Measurements from ENCODE around the gene MAPK4.

Gene MAPK4

DNA sequence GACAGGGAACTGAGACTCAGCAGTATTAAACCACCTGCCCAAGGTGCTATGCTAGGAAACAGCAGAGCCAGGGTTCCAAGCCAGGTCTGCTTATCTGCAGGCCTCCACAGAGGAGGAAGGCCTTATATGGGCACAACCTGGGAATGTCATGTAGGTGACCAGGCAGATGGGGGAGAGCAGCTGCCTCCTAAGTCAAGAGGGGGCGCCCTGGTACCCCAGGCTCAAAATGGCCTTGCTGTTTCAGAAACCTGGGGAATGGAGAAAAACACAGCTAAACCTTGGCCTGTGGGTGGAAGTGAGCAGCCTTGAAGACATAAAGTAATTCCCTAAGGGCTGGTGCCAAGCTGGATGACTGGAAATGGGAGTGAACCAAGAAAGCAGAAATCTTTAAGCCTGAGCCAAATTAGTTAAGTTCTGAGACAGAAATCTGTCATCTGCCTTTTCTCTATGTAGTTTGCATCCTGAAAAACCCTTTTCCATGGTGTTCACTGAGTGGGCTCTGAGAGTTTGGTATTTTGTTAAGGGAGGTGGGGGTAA, 79.1 kb downstream of the MAPK4 start:
- H3K4me1 ChIP-seq, result peaks cover 28% of the 10 kb centered on the region
- H3K36me3 ChIP-seq (ENCODE audit: control insufficient read depth, insufficient read depth, low read length), result no peaks in the 10 kb centered on the region
- H3K9me3 ChIP-seq (ENCODE audit: control insufficient read depth, low read length), result no peaks in the 10 kb centered on the region
- H3K79me2 ChIP-seq, result peaks cover 10% of the 10 kb centered on the region
- H3K4me2 ChIP-seq (ENCODE audit: low read length), result no peak overlapping the region
- TF ChIP-seq, protein P1, sequence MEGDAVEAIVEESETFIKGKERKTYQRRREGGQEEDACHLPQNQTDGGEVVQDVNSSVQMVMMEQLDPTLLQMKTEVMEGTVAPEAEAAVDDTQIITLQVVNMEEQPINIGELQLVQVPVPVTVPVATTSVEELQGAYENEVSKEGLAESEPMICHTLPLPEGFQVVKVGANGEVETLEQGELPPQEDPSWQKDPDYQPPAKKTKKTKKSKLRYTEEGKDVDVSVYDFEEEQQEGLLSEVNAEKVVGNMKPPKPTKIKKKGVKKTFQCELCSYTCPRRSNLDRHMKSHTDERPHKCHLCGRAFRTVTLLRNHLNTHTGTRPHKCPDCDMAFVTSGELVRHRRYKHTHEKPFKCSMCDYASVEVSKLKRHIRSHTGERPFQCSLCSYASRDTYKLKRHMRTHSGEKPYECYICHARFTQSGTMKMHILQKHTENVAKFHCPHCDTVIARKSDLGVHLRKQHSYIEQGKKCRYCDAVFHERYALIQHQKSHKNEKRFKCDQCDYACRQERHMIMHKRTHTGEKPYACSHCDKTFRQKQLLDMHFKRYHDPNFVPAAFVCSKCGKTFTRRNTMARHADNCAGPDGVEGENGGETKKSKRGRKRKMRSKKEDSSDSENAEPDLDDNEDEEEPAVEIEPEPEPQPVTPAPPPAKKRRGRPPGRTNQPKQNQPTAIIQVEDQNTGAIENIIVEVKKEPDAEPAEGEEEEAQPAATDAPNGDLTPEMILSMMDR (IDR thresholded peaks at IDR 0.05), result no peak
- H3K4me3 ChIP-seq (ENCODE audit: low read depth, low read length), result no peak overlapping the region
- H3K9ac ChIP-seq, result no peak overlapping the region
- H3K27me3 ChIP-seq (ENCODE audit: control insufficient read depth, insufficient read depth, low read length), result no peaks in the 10 kb centered on the region
- peak overlapping the region; percentile 75 for H2AFZ ChIP-seq
- peak overlapping the region; percentile 89 for H3K27ac ChIP-seq

DNA sequence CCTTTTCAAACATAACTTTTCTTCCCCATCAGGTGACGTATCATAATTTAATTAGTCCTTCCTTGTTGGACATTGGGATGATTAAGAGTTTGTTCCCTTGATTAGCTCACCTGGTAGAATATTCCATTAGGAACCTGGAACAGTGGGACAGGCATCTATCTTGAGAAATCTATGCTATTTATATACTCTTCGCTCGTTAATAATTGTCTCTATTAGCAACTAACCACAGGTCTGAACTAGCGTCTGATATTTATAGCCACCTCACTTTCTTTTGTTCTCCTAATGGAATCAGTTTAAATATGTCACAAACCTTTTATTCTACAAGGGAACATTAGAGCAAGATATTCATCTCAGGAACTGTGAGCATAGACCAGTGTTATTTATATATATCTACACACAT, 79.8 kb downstream of the MAPK4 start:
- TF ChIP-seq, protein P1 (IDR thresholded peaks at IDR 0.05), result no peak
- Histone ChIP-seq H3K9me3 (ENCODE audit: control insufficient read depth, low read length) (no peaks in the 10 kb centered on the region), H3K79me2 (peaks cover 10% of the 10 kb centered on the region), H2AFZ (no peak overlapping the region), H3K36me3 (ENCODE audit: control insufficient read depth, insufficient read depth, low read length) (no peaks in the 10 kb centered on the region), H3K27ac (no peak overlapping the region), H3K4me2 (ENCODE audit: low read length) (no peak overlapping the region), H3K4me1 (peaks cover 28% of the 10 kb centered on the region), H3K4me3 (ENCODE audit: low read depth, low read length) (no peak overlapping the region), H3K9ac (no peak overlapping the region), H3K27me3 (ENCODE audit: control insufficient read depth, insufficient read depth, low read length) (no peaks in the 10 kb centered on the region)

DNA sequence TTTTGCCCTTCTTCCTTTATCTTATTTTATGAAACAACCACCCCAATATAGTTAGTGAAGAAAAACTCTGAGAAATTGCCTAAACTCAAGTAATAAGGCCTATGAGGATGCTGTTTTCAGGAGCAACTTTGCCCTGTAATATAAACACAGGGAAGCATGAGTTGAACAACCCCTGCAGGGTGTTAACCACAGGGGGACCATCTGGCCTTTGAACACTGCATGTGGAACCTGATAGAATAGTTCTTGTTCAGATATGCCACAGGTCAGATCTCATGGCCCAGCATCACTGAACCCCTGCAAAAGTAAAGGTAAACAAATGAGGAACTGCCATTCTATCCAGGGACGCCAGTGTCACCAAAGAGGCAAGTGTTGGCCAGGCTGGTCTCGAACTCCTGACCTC, 82.6 kb downstream of the MAPK4 start:
- Histone ChIP-seq H3K27ac (no peak overlapping the region), H3K79me2 (peaks cover 7% of the 10 kb centered on the region), H2AFZ (no peak overlapping the region), H3K4me3 (ENCODE audit: low read depth, low read length) (no peak overlapping the region), H3K9me3 (ENCODE audit: control insufficient read depth, low read length) (no peaks in the 10 kb centered on the region), H3K27me3 (ENCODE audit: control insufficient read depth, insufficient read depth, low read length) (no peaks in the 10 kb centered on the region), H3K4me1 (peaks cover 29% of the 10 kb centered on the region), H3K4me2 (ENCODE audit: low read length) (no peak overlapping the region), H3K36me3 (ENCODE audit: control insufficient read depth, insufficient read depth, low read length) (no peaks in the 10 kb centered on the region), H3K9ac (no peak overlapping the region)
- TF ChIP-seq, protein P1 (IDR thresholded peaks at IDR 0.05), result no peak

DNA sequence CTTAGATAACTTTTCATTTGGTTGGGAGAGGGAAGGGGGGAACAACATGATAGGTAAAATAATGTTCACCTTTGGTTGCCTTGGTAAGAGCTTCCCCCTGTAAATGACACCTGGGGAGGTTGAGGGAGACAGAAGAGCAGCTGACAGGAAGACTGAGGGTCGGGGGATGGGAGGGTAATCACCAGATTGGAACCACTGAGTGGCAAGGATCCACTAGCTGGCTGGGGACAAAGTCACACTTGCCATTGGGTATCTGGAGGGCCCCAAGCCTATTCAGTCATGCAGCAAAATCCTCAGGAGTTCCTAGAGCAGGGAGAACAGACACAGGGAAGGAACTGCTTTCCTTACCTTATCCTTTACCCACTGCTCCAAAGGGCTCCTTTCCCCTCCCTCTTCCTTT, 84.3 kb downstream of the MAPK4 start:
- Histone ChIP-seq H3K9ac (no peak overlapping the region), H3K4me1 (peaks cover 22% of the 10 kb centered on the region), H3K36me3 (ENCODE audit: control insufficient read depth, insufficient read depth, low read length) (no peaks in the 10 kb centered on the region), H2AFZ (no peak overlapping the region), H3K4me3 (ENCODE audit: low read depth, low read length) (no peak overlapping the region), H3K79me2 (peaks cover 12% of the 10 kb centered on the region), H3K27ac (no peak overlapping the region), H3K4me2 (ENCODE audit: low read length) (no peak overlapping the region), H3K9me3 (ENCODE audit: control insufficient read depth, low read length) (no peaks in the 10 kb centered on the region), H3K27me3 (ENCODE audit: control insufficient read depth, insufficient read depth, low read length) (no peaks in the 10 kb centered on the region)
- TF ChIP-seq, protein P1 (IDR thresholded peaks at IDR 0.05), result no peak

DNA sequence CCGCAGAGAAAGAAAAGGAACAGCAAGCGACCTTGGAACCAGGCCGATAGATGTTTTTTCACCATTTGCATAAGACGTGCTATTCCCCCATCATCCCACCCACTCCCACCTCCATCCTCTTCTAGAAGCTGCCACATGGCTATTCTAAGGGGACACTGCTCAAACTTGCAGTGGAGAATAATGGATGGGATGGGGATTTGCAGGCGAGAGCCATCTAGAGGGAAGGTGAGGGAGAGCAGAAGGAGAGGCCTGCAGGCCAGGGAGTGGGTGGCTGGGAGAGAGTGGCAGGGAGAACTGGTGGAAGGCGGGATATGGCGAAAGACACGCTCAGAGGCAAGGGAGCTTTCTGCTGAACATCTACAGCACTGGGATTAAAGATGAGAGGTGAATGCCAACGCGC, 84.9 kb downstream of the MAPK4 start:
- H3K9me3 ChIP-seq (ENCODE audit: control insufficient read depth, low read length), result no peaks in the 10 kb centered on the region
- H3K27me3 ChIP-seq (ENCODE audit: control insufficient read depth, insufficient read depth, low read length), result no peaks in the 10 kb centered on the region
- H3K4me2 ChIP-seq (ENCODE audit: low read length), result no peak overlapping the region
- H3K27ac ChIP-seq, result no peak overlapping the region
- H3K4me1 ChIP-seq, result peaks cover 28% of the 10 kb centered on the region
- TF ChIP-seq, protein P1 (IDR thresholded peaks at IDR 0.05), result peak; percentile 72
- no peaks in the 10 kb centered on the region for H3K36me3 ChIP-seq (ENCODE audit: control insufficient read depth, insufficient read depth, low read length)
- H3K4me3 ChIP-seq (ENCODE audit: low read depth, low read length), result no peak overlapping the region
- H3K9ac ChIP-seq, result no peak overlapping the region
- H3K79me2 ChIP-seq, result peaks cover 12% of the 10 kb centered on the region
- no peak overlapping the region for H2AFZ ChIP-seq
